H1 (cell line): ENCODE results near the gene AFAP1L2. TPM values are rescaled to one million over a fixed set of nuclear protein-coding genes. Genes with fewer than 3 reads are reported as not detected.

ENCODE experiments used
- BACH1 ChIP-seq: IDR thresholded peaks from 2 replicates; pipeline ENCODE4 v1.6.1; 2012; ENCODE audit warnings: low read length, improper control_type of control experiment
- CHD7 ChIP-seq: fragments of 300-600 bp; sonication (generic); IDR thresholded peaks from 2 replicates; pipeline ENCODE4 v1.7.1; 2012; ENCODE audit warnings: low read length, moderate library complexity, mild to moderate bottlenecking, inconsistent platforms; ENCODE audit not compliant: insufficient replicate concordance
- CREB1 ChIP-seq: IDR thresholded peaks from 2 replicates; pipeline ENCODE4 v1.6.1; 2012; ENCODE audit warnings: inconsistent platforms
- JUND ChIP-seq: IDR thresholded peaks from 2 replicates; pipeline ENCODE4 v1.6.1; 2011; ENCODE audit warnings: mild to moderate bottlenecking, improper control_type of control experiment, low read length
- POU5F1 ChIP-seq: IDR thresholded peaks from 2 replicates; pipeline ENCODE4 v1.6.1; 2011; ENCODE audit warnings: low read depth, mild to moderate bottlenecking, low read length, moderate library complexity
- SIRT6 ChIP-seq: IDR thresholded peaks from one replicate; pipeline ENCODE4 v1.7.1; 2012; ENCODE audit warnings: low read length, inconsistent platforms
- YY1 ChIP-seq: IDR thresholded peaks from 2 replicates; pipeline ENCODE4 v1.6.1; 2011; ENCODE audit warnings: low read depth, mild to moderate bottlenecking, low read length
- polyA plus RNA-seq, 7 experiments: library from polyadenylated mRNA; depleted of rRNA in 3 of 7; stranded (reverse) in 5 of 7; unstranded in 2 of 7; fragments of >200 nt in 5 of 7; fragments of 200-250 nt in 2 of 7; gene quantifications; 1 replicate in 5 of 7; 2 replicates in 1 of 7; 4 replicates in 1 of 7; pipeline versions ENCODE4 v1.2.1 to v1.2.3, GENCODE V29; 2011 to 2013; ENCODE audit warnings: missing spikeins in 2 of 7, mixed read lengths in 2 of 7
- total RNA-seq: library from RNA; stranded (reverse); fragmentation: NEBNext Ultra II Directional; extraction: Animal tissue kit (Norgen Biotek cat#: 25700); gene quantifications from 2 replicates; pipeline ENCODE4 v1.2.1, GENCODE V29; 2021

Gene AFAP1L2
- total and polyA plus RNA-seq, 2 of the 8 experiments (the other 6 are each of a cell fraction or from before 2014, with no cell fraction given): 3.9 to 6.4 TPM

GRCh38 chr10:114332301-114333192 lies 71.8 kb downstream of the AFAP1L2 start (continued):
- TF ChIP-seq BACH1 (no peak), CHD7 (no peak), CREB1 (no peak), JUND (no peak), YY1 (no peak), POU5F1 (no peak), SIRT6 (no peak)
- TF ChIP-seq, all 59 proteins: peak for 0
